A172 (cell line): ENCODE results near the gene TASOR2. TPM values are rescaled to one million over a fixed set of nuclear protein-coding genes. Genes with fewer than 3 reads are reported as not detected.
A peak's percentile ranks its signal among the peaks of the same experiment; 100 is the strongest.

Experiments used
- DNase-seq: peaks from one replicate; pipeline ENCODE4 v3.0.0-alpha.2; 2015; ENCODE audit warnings: low spot score
- total RNA-seq: library from RNA; depleted of rRNA; stranded (reverse); fragments of >200 nt; shearing (Covaris generic); gene quantifications from 2 replicates; pipeline ENCODE4 v1.2.3, GENCODE V29; 2014

TASOR2 gene
- total RNA-seq, 1 experiment from 2014 or later: 77.7 TPM

- DNase-seq: no peak
These were observed 1.6 kb upstream of the TASOR2 start for GRCh38 chr10:5683065-5683464.

DNA sequence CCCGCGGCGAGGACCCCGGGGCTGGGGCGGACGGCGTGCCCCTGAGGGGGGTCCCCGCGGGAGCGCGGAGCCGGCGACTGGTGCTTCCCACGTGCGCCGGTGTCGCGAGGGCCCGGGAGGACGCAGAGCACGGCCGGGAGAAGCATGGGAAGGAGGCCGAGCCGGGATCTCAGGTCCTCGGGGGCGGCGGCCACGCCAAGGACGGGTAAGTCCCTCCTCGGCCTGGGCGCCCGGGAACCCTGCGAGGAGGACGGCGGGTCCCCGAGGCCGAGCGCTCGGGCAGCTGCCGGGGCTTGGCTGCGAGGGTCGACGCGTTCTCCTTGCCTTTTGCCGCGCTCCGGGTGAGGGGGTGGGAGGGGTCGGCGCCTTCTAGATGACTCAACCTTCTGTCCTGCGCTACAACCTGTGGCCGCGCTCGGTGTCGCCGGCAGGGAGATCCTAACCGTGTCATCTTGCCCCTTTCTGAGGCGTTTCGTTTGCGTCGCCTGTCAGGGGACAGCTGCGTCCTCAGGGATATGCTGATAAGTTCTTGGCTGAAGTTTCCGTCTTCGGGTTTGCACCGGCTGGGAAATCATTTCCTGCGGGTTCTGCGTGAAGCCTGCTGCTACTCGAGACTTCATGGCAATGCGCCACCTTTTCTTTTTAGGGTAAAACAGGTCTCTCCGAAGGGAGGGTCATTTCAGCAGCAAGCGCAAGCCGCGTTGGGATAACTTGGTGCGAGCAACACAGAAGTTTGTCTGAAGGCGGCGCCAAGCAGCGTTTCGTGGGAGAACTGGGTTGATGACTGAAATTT lies 529 bp downstream of the TASOR2 start:
- DNase-seq: peak; percentile 64

- peak; percentile 15 for DNase-seq
These were observed 1.2 kb downstream of the TASOR2 start for GRCh38 chr10:5685764-5686240.

- DNase-seq: no peak
These were observed 3.9 kb downstream of the TASOR2 start for GRCh38 chr10:5688587-5688986.

DNA sequence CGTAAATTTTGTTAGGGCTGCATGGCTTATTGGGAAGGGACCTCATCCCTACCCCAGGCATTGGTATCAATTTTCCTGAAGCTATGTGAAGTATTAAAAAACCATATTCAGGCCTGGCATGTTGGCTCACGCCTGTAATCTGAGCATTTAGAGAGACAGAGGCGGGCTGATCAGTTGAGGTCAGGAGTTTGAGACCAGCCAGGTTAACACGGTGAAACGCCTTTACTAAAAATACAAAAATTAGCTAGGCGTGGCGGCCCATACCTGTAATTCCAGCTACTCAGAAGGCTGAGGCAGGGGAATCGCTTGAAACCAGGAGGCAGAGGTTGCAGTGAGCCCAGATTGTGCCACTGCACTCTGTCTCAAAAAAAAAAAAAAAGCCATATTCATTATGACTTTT lies 7.1 kb downstream of the TASOR2 start:
- DNase-seq: no peak

DNA sequence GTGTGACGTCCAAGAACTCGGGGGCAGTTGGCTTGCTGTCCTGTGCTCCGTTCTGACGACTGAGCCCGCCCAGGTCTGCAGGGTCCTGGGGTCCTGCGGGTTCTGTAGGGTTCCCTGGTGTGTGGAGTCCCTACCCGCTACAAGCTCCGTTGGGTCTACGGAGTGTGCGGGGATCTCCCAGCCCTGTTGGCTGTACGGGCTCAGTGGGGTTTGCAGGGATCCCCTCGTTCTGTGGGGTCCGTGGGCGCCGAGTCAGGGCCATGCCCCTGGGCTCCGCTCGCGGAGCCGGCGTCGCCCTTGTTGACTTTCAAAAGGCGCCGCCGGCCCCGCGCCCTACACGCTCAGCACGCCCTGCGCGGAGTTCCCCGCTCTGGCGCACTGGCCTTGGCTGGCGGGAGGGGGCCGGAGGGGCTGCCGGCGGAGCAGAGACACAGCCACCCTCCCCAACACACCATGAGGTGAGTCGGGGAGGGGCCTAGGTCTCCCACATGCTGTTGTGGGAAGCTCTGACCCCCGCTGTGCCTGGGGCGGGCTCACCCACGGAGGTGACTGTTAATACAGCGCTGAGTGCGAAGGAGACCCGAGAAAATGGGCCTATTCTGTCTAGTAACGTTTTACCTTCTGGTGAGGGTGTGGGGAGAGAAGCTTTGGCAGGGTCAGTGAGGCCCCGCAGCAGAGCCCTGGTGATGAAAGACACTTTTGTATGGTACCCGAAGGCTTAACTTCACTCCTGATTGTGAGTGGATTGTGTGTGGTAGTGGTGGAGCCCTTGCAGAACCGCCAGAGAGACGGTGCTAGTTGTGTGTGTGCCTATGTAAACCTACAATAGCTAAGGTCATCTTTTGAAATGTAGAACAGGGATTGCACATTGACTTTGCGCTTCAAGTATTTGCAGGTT lies 8.1 kb downstream of the TASOR2 start:
- no peak for DNase-seq

DNA sequence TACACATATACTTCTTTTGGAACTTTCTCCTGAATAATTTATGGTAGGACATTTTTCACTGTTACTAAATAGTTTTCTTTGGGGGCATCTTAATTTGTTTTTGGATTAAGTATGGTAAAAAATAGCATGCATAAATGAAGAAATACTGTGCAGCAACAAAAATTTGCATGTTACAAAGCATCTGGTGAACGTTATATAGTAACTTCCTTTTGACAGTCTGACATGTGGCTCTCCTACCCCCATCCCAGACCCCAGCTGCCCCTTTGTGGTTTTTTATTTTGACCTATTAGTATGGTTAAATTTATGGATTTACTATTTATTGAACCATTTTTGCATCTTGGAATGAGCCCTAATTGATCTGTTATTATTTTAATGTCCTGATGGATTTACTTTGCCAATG lies 9.9 kb downstream of the TASOR2 start:
- DNase-seq: no peak

GRCh38 chr10:5697342-5697741 lies 12.7 kb downstream of the TASOR2 start:
- DNase-seq: no peak

DNA sequence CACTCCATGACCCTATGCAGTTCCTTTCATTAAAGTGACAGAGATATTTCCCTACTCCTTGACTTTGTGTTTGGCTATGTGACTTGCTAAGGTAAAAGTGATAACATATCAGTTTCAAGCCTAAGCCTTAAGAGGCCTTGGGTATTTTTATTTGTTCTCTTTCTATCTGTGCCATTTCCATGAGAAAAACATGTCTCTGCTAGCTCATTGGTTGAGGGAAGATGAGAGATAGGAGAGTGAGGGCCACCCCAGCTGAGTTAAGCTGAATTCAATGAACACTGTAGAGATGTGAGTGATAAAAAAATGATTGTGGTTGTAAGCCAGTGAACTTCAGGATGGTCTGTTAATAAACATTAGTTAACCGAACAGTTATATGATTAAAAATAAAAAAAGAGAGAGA lies 13.4 kb downstream of the TASOR2 start:
- DNase-seq: no peak

- no peak for DNase-seq
These were observed 23.7 kb downstream of the TASOR2 start for GRCh38 chr10:5708356-5708755.

DNA sequence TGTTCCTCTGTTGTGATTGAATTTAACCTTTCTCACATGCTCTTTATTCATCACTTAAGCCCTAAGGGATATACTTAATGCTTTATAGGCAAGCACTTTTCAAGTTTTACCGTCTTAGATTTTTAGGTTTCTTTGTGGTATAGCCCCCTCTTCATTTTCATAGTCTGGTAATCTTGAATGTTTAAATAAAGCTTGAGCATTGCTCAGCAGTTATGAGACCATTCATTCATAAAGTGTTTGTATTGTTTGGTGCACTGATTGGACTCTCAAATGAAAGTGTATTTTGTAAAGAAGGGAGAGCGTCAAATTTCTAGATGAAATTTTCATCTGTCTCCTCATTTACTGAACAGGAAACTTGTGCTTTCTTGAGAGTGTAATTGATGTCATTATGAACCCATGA lies 25.2 kb downstream of the TASOR2 start:
- no peak for DNase-seq

DNA sequence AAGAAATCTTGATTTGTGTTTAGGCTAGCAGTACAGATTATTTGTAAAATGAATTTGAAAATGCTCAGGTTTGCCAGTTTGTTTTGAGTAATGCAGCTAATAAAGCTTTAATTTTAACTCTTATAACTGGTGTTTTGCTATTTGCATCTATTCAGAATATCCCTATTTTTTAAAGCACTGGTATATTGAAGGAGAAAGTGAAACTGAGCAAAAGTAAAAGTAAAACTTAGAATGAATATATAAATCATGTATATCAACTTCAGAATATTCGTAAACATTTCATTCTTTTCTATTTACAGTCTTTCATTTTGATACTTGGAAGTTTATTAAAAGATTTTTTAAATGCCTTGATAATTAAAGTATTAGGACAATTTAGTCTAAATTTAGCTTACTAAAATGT lies 26.2 kb downstream of the TASOR2 start:
- no peak for DNase-seq

- no peak for DNase-seq
These were observed 27.0 kb downstream of the TASOR2 start for GRCh38 chr10:5711642-5712041.

- no peak for DNase-seq
These were observed 34.9 kb downstream of the TASOR2 start for GRCh38 chr10:5719546-5719945.

GRCh38 chr10:5720182-5720581 lies 35.5 kb downstream of the TASOR2 start:
- DNase-seq: no peak

- DNase-seq: no peak
These were observed 39.1 kb downstream of the TASOR2 start for GRCh38 chr10:5723692-5724091.

- no peak for DNase-seq
These were observed 46.1 kb downstream of the TASOR2 start for GRCh38 chr10:5730766-5731165.

DNA sequence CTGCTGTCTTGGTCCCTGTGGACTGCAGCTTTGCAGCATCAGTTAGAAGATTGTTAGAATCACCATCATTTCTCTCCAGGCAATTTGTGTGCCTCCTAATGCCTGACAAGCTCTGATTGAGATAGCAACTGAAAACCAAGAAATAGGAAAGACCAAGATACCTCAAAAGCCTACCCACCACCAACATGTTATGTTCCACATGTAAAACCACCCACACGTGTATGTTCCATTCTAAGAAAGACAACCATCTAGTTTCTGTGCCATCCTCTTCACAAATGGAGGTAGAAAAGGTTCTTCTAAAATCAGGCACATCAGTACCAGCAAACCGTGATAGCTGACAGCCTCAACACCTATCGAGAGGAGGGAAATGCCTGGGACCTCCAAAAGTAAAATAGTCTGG lies 46.9 kb downstream of the TASOR2 start:
- no peak for DNase-seq

GRCh38 chr10:5732141-5732540 lies 47.5 kb downstream of the TASOR2 start:
- no peak for DNase-seq
